NB4 (cell line): ENCODE results near the gene MAP3K14.

Experiments
- DNase-seq: peaks from one replicate; pipeline ENCODE4 v3.0.0; 2010; ENCODE audit warnings: low read depth
- H3K4me3 ChIP-seq: one replicate; pipeline ENCODE4 v1.5.1; 2011; ENCODE audit warnings: mild to moderate bottlenecking, low read depth, low read length, moderate library complexity
- CTCF ChIP-seq: IDR thresholded peaks from one replicate; pipeline ENCODE4 v1.5.1; 2012; ENCODE audit warnings: low read depth, low read length
- MAX ChIP-seq: IDR thresholded peaks from 2 replicates; pipeline ENCODE4 v1.6.1; 2011; ENCODE audit warnings: low read depth, low read length
- MYC ChIP-seq: IDR thresholded peaks from 2 replicates; pipeline ENCODE4 v1.6.1; 2011; ENCODE audit warnings: low read depth, low read length
- POLR2A ChIP-seq: IDR thresholded peaks from 2 replicates; pipeline ENCODE4 v1.6.1; 2011; ENCODE audit warnings: mild to moderate bottlenecking; ENCODE audit not compliant: insufficient read length; ENCODE audit errors: extremely low read depth

MAP3K14 gene

GRCh38 chr17:45311401-45311759 lies 5.4 kb downstream of the MAP3K14 start:
- DNase-seq, result no peak
- no peak for TF ChIP-seq MYC
- TF ChIP-seq MAX, result no peak
- TF ChIP-seq CTCF, result no peak
- no peak for TF ChIP-seq POLR2A
- no peak overlapping the region for H3K4me3 ChIP-seq

- no peak for DNase-seq
- TF ChIP-seq POLR2A (no peak), MYC (no peak), MAX (no peak), CTCF (no peak)
- no peak overlapping the region for H3K4me3 ChIP-seq
Observed at GRCh38 chr17:45310380-45311324, 6.2 kb downstream of the MAP3K14 start.

GRCh38 chr17:45309400-45309799 lies 7.4 kb downstream of the MAP3K14 start:
- DNase-seq, result no peak
- H3K4me3 ChIP-seq, result no peak overlapping the region
- TF ChIP-seq POLR2A, result no peak
- TF ChIP-seq MYC, result no peak
- TF ChIP-seq CTCF, result no peak
- no peak for TF ChIP-seq MAX

- TF ChIP-seq POLR2A (no peak), MYC (no peak), MAX (no peak), CTCF (no peak)
- no peak overlapping the region for H3K4me3 ChIP-seq
- DNase-seq, result no peak
Observed at GRCh38 chr17:45308840-45309239, 8.0 kb downstream of the MAP3K14 start.

- DNase-seq, result no peak
- TF ChIP-seq MAX (no peak), CTCF (no peak), MYC (no peak), POLR2A (no peak)
- H3K4me3 ChIP-seq, result no peak overlapping the region
Observed at GRCh38 chr17:45308016-45308365, 8.8 kb downstream of the MAP3K14 start.
